Glomerular endothelial cell (primary cell): ENCODE data around the gene LRRC47. TPM values are rescaled to one million over a fixed set of nuclear protein-coding genes. Genes with fewer than 3 reads are reported as not detected.
"Not testable (repeated sequence)": the region's sequence is repeated elsewhere in the genome, so short reads cannot be mapped to it uniquely, and the experiment has no call there.

Source experiments
- DNase-seq: peaks from one replicate; pipeline ENCODE4 v3.0.0-alpha.2; 2011; ENCODE audit warnings: low read depth, low spot score; ENCODE audit errors: extremely low read depth
- total RNA-seq: library from RNA; depleted of rRNA; stranded (reverse); fragments of >200 nt; gene quantifications from 2 replicates; pipeline ENCODE4 v1.2.3, GENCODE V29; 2015

LRRC47 gene
- total RNA-seq, 1 donor from 2014 or later = 38.9 TPM

GRCh38 chr1:3816331-3817137, 20.2 kb upstream of the LRRC47 start:
- no peak for DNase-seq

- no peak for DNase-seq
Observed at GRCh38 chr1:3814771-3815561, 18.7 kb upstream of the LRRC47 start.

GRCh38 chr1:3814065-3814464, 17.8 kb upstream of the LRRC47 start:
- DNase-seq = no peak

GRCh38 chr1:3811595-3811911, 15.3 kb upstream of the LRRC47 start:
- no peak for DNase-seq

DNA sequence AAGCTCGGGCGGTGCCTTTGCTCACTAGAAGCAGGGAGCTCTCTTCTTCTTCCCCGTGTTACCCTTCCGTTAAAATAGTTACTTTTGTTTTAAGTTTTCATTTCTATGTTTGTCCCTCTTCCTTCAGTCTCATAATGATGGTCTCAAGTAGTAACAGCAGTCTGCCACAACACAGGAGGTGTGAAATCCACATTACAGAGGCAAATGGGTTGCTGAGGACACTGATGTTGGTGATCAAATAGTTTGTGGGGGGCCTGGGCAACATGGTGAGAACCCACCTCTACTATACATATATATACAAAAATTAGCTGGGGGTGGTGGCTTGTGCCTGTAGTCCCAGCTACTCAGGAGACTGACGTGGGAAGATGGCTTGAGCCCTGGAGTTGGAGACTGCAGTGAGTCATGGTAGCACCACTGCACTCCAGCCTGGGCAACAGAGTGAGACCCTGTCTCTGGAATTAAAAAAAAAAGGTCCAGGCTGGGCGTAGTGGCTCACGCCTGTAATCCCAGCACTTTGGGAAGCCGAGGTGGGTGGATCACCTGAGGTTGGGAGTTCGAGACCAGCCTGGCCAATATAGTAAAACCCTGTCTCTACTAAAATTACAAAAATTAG, 14.0 kb upstream of the LRRC47 start:
- DNase-seq = not testable (repeated sequence)

DNA sequence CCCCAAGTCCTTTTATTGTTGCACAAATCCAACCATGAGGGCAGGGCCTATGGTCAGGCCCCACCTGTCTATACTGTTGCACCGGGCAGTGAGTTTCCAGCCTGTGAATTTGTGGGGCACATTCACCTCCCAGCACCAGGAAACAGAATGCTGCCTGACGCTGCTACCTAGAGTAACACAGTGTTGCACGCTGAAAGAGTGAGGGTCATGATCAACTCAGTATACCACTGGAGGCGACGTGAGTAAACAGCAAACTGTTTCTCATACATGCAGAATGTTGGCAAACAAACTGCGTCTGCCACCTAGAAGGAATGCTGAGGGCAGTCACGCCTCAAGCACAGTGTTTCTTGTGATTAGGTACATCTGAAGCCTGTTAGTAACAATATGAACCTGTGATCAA, 13.4 kb upstream of the LRRC47 start:
- no peak for DNase-seq

DNA sequence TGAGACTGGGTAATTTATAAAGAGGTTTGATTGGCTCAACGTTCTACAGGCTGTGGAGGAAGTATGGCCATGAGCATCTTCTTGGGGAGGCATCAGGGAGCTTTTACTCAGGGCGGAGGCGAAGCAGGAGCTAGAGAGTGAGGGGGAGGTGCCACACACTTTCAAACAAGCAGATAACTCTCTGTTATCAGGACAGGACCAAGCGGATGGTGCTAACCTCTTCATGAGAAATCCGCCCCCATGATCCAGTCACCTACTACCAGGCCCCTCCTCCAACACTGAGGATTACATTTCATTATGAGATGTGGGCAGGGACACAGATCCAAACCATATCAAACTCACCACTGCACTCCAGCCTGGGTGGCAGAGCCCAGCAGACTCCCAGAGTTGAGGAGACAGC, 11.5 kb upstream of the LRRC47 start:
- no peak for DNase-seq

DNA sequence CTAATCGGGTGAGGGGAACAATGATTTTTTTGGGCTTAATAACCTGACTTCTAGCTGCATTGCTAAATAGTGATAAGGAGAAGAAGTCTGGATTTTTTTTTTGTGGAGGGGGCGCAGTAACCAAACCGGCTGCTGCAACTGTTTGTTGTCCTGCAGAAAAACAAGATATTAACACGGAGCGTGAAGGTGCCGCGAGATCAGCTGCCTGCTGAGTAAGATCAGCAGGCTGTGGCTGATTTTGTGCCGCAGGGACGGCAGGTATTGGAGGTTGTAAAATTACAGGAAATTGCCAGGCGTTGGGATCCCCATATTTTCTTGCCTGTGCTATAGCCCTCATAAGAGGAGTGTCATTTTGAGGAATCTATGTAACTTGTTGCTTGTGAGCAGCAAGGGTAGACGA, 8.7 kb upstream of the LRRC47 start:
- no peak for DNase-seq

- not testable (repeated sequence) for DNase-seq
Observed at GRCh38 chr1:3804627-3804944, 8.3 kb upstream of the LRRC47 start.

DNA sequence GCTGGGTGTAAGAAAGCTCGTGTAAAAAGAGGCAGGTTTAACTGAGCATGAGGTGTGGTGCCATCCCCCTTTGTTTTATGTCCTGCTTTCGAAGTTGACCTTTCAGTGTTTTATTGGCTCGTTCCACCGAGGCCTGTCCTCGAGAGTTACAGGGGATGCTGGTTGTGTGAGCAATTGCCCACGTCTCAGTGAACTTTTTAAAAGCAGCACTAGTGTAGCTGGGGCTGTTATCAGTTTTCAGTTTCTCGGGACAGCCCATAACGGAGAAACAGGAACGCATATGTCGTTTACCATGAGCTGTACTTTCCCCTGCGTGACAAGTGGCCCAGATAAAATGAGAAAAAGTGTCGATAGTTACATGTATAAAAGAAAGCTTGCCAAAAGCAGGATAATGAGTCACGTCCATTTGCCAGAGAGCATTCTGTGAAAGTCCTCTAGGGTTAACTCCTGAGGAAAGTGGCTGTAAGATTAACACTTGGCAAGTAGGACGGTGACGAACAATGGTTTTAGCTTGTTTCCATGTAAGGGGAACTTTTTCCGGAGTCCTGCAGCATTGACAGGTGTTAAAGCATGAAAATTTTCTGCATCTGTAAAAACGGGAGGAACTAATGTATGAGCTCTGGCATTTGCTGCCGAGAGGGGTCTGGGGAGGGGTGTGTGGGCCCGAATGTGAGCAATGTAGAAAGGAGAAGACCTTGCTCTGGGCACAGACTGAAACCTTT, 7.8 kb upstream of the LRRC47 start:
- DNase-seq = no peak

GRCh38 chr1:3800795-3801194, 4.5 kb upstream of the LRRC47 start:
- not testable (repeated sequence) for DNase-seq

DNA sequence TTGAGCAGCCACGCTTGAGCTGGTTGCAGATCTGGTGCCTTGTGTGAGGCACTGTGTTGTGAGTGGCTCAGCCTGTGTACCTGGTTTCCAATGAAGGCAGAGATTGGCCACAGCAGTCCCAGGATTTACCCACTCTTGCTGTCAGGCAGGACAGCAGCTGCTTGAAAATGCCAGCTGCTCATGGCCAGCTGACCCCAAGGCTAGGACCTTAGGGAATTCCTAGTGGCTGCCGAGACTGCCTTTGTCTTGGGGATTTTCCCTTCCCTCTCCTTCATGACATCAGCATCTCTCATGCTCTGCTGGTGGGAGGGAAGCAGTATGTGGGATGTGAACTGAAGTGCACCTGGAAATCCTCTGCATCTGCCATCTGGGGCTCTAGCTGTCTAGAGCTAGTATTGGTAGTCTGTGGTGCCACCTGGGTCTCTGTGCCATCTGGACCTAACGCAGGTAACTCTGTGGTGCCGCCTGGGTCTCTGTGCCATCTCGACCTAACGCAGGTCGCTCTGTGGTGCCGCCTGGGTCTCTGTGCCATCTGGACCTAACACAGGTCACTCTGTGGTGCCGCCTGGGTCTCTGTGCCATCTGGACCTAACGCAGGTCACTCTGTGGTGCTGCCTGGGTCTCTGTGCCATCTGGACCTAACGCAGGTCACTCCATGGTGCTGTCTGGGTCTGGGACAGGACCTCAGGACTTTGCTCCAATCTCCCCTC, 3.8 kb upstream of the LRRC47 start:
- DNase-seq = no peak

DNA sequence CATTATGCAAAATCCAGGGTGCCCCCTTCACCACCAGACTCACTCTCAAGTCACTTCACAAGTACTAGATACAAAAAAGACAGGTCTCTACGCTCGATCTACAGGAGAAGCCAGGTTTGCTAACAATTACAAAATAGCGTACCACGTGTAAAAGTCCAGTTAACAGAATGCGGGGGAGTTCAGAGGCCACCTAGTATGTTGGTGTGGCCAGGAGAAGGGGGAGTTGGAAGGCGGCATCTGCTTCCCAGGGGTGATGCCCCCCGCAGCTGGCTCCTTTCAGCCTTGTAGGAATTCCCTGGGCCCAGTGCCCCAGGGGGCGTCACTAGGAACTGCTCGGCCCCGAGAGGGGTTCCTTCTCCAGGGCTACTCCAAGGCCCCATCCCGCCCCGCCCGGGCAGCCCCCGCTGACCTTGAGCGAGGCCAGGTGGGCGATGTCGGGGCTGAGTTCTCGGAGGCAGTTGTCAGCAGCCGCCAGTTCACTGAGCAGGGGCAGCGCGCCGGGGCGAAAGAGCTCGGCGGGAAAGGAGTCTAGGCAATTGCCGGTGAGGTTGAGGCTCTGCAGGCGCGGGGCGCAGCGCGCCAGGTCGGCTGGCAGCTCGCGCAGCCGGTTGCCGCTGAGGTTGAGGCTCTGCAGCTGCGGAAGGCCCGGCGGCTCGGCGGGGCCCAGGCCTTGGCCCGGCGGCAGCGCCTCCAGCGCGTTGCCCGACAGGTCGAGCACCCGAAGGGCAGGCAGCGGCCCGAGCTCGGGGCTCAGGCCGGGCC, 664 bp downstream of the LRRC47 start:
- no peak for DNase-seq

GRCh38 chr1:3790952-3791351, 5.3 kb downstream of the LRRC47 start:
- no peak for DNase-seq

- no peak for DNase-seq
Observed at GRCh38 chr1:3790500-3790923, 5.8 kb downstream of the LRRC47 start.

DNA sequence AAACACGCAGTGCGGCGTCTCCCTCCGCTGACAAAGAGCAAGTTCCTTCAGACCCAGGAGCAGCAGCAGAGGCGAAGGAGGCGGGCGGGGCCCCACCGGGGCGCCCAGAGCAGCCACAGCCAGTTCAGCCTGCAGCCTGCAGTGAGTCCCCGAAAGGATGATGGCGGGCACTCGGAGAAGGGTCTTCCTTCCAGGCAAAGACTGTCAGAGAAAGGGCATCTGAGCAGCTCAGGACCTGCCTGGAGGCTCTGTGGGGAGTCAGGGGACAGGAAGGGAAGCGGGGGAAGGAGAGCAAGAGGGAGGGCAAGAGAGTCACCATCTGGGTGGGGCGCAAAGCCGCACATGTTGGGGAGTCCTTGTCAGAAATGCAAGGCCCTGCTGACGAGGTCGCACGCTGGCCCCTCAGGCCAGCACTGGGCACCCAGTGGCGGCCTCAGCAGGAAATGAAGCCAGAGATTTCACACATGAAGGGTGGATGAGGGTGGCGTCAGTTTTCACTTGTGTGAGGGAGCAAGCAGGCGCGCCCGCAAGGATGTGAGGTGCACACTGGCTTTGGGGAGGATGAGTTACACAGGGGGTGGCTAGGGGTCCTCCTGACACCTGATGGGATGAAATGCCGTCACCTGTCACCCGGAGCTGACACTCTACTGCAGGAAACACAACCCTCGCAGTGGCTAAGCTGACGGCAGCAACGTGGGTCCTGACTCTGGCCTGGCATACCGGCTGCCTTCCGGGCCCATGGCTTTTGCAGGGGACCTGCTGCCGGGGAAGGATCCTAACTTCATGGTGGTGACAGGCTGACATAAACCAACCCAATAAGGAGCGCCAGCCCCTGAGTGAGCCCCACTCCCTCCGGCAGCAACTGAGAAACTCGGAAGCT, 6.6 kb downstream of the LRRC47 start:
- no peak for DNase-seq

DNA sequence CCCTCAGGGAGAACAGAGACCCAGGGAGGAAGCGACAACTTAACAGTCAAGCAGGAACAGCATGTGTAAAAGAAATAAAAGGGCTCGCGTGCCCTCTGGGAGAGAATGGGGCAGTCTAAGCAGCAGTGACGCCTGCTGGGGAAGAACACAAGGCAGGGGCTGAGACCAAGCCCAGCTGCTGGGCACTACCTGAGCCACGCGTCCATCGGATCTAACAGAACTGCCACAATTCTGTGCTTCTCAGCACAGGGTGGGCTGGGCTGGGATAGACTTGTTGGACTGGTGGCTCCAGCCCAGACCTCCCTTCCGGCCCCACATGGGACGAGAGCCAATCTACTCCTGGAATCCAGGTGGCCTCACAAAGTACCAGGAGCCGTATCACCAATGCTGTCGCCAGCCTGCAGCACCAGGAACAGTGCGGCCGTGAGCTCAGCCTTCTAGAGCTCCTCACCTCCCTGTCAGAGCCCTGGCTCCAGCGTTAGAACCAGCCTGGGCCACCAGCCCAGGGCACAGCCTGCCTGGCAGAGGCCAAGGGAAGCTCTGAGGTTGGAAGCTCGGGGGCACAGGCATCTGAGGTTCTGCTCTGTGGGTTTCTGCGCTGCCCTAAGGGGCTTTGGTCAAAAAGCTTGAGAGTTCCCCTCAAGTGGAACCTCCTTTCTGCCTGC, 7.4 kb downstream of the LRRC47 start:
- no peak for DNase-seq
